ENCODE results near the gene NFILZ.

GRCh38 chr19:8607386-8607785, 23.0 kb upstream of the NFILZ start:
- TF ChIP-seq BHLHE40 (IDR thresholded peaks at IDR 0.05; ENCODE audit: borderline replicate concordance) (no peak), FOXA1 (IDR thresholded peaks at IDR 0.05) (no peak), SP1 (IDR thresholded peaks at IDR 0.05) (no peak), NFRKB (IDR thresholded peaks at IDR 0.05) (no peak), LEF1 (IDR thresholded peaks at IDR 0.05; ENCODE audit: borderline replicate concordance) (no peak), TARDBP (IDR thresholded peaks at IDR 0.05) (no peak), SUZ12 (IDR thresholded peaks at IDR 0.05) (no peak), ARNT (IDR thresholded peaks at IDR 0.05) (no peak)
